GM12865 (cell line): ENCODE results near the gene SEC61B.
A peak's percentile ranks its signal among the peaks of the same experiment; 100 is the strongest.

Experiments
- DNase-seq: peaks from one replicate; pipeline ENCODE4 v3.0.0; 2010; ENCODE audit warnings: low read depth
- H3K4me3 ChIP-seq: 2 replicates; pipeline ENCODE4 v1.5.1; 2011; ENCODE audit warnings: mild to moderate bottlenecking, low read depth, low read length, control low read depth
- TF ChIP-seq, protein P1 (sequence below): IDR thresholded peaks from 2 replicates; pipeline ENCODE4 v1.5.1; 2011; ENCODE audit warnings: low read length, control low read depth, low read depth, inconsistent platforms; ENCODE audit not compliant: insufficient read depth; ENCODE audit errors: missing control alignments

The SEC61B gene

DNA sequence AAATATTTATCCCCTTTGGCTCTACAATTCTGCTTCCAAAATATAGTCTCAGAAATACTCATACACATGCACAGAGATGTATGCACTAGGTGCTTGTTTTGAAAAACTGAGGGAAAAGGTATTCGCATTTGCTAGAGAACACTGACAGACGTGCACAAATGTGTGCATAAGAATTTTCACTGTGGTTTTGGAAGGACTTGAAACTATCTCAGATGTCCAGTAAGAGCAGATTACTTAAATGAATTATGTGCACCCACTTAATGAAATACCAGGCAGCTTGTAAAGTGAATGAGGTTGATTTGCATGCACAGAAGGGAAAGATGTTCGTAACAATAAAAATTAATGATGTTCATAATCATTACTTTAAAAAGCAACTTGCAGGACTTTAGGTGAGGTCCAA lies 48.4 kb downstream of the SEC61B start:
- TF ChIP-seq, protein P1, sequence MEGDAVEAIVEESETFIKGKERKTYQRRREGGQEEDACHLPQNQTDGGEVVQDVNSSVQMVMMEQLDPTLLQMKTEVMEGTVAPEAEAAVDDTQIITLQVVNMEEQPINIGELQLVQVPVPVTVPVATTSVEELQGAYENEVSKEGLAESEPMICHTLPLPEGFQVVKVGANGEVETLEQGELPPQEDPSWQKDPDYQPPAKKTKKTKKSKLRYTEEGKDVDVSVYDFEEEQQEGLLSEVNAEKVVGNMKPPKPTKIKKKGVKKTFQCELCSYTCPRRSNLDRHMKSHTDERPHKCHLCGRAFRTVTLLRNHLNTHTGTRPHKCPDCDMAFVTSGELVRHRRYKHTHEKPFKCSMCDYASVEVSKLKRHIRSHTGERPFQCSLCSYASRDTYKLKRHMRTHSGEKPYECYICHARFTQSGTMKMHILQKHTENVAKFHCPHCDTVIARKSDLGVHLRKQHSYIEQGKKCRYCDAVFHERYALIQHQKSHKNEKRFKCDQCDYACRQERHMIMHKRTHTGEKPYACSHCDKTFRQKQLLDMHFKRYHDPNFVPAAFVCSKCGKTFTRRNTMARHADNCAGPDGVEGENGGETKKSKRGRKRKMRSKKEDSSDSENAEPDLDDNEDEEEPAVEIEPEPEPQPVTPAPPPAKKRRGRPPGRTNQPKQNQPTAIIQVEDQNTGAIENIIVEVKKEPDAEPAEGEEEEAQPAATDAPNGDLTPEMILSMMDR, result no peak
- no peak overlapping the region for H3K4me3 ChIP-seq
- no peak for DNase-seq

DNA sequence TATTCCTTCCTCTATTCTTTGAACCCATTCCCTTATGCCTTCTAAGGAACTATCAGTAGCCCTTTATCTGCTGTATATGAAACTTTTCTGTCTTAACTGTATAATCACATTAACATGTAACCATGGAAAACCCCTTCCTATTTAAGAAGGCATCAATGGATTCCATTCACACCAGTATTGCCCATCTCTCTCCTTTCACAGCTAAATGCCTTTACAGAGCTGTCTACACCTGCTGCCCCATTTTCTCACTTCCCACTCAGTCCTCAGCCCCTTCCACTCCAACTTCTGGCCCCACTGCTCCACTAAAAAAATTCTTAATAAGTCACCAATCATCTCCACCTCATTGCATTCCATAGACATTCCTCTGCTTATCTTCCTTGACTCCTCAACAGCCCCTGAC lies 50.8 kb downstream of the SEC61B start:
- DNase-seq, result no peak
- TF ChIP-seq, protein P1, result no peak
- no peak overlapping the region for H3K4me3 ChIP-seq

DNA sequence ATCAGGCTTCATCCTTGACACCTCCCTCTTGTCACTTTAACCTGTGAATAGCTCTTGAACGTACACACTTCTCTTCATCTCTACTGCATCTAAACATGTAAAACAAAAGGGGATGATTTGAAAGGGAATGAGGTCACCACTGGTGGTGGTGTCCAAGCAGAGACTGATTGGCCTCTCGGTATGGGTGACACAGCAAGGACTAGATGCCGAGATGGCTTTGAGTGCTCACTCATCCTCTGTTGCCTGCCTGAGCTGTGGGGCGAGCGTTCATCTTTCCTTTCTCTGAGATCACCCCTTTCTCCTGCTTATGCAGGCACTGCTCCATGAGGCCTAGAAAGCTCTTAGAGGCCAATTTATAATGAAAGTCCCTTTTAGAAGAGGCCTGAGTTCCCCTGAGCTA lies 51.9 kb downstream of the SEC61B start:
- TF ChIP-seq, protein P1, result no peak
- DNase-seq, result no peak
- no peak overlapping the region for H3K4me3 ChIP-seq

DNA sequence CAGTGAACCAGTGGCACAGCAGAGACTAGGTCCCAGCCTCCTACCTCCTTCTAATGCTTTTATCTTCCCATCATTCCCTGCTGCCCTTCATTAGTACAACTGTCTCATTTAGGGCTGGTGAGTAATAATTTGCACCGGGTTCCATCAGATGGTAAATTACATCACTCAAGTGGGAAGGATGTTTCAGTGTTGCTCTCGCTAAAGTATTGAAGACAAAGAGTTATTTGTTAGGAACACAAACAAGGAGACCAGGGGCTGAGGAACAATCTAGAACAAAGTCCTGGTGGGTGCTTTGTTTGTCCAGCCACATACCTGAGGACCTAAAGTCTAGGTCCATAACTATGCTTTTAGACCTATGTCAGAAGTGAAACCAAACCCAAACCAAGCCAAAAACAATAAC lies 52.4 kb downstream of the SEC61B start:
- H3K4me3 ChIP-seq, result no peak overlapping the region
- peak; percentile 14 for DNase-seq
- TF ChIP-seq, protein P1, result no peak
